ENCODE results near the gene MAPT.
A peak's percentile ranks its signal among the peaks of the same experiment; 100 is the strongest.

Gene MAPT

GRCh38 chr17:46071796-46072195 is 177.4 kb downstream of the MAPT start:
- no peak for DNase-seq

GRCh38 chr17:46072998-46073397 is 178.6 kb downstream of the MAPT start:
- DNase-seq = peak; percentile 86

- no peak for DNase-seq
These were observed 180.2 kb downstream of the MAPT start for GRCh38 chr17:46074540-46074939.

All from EL (cell line).